Measurements from ENCODE around the gene GSTA4.

The GSTA4 gene

GRCh38 chr6:53029761-53030160 lies 34.7 kb upstream of the GSTA4 start:
- TF ChIP-seq CTCF (IDR thresholded peaks at IDR 0.05; ENCODE audit: control insufficient read depth, insufficient read depth, low read depth, low read length, missing control alignments) = no peak
- no peak overlapping the region for H3K4me3 ChIP-seq (ENCODE audit: control insufficient read depth, low read depth, low read length)
- no peak for DNase-seq (ENCODE audit: low read depth)

GRCh38 chr6:53029257-53029656 lies 34.2 kb upstream of the GSTA4 start:
- no peak for TF ChIP-seq CTCF (IDR thresholded peaks at IDR 0.05; ENCODE audit: control insufficient read depth, insufficient read depth, low read depth, low read length, missing control alignments)
- no peak for DNase-seq (ENCODE audit: low read depth)
- no peak overlapping the region for H3K4me3 ChIP-seq (ENCODE audit: control insufficient read depth, low read depth, low read length)

- TF ChIP-seq CTCF (IDR thresholded peaks at IDR 0.05; ENCODE audit: control insufficient read depth, insufficient read depth, low read depth, low read length, missing control alignments) = no peak
- no peak for DNase-seq (ENCODE audit: low read depth)
- no peak overlapping the region for H3K4me3 ChIP-seq (ENCODE audit: control insufficient read depth, low read depth, low read length)
Measured at GRCh38 chr6:53028467-53028866, 33.4 kb upstream of the GSTA4 start.

GRCh38 chr6:53027131-53027718 lies 32.1 kb upstream of the GSTA4 start:
- no peak for TF ChIP-seq CTCF (IDR thresholded peaks at IDR 0.05; ENCODE audit: control insufficient read depth, insufficient read depth, low read depth, low read length, missing control alignments)
- DNase-seq (ENCODE audit: low read depth) = no peak
- H3K4me3 ChIP-seq (ENCODE audit: control insufficient read depth, low read depth, low read length) = no peak overlapping the region

- H3K4me3 ChIP-seq (ENCODE audit: control insufficient read depth, low read depth, low read length) = no peak overlapping the region
- TF ChIP-seq CTCF (IDR thresholded peaks at IDR 0.05; ENCODE audit: control insufficient read depth, insufficient read depth, low read depth, low read length, missing control alignments) = no peak
Measured at GRCh38 chr6:53026526-53026925, 31.4 kb upstream of the GSTA4 start.

GRCh38 chr6:53023323-53023722 lies 28.2 kb upstream of the GSTA4 start:
- no peak for TF ChIP-seq CTCF (IDR thresholded peaks at IDR 0.05; ENCODE audit: control insufficient read depth, insufficient read depth, low read depth, low read length, missing control alignments)
- no peak for DNase-seq (ENCODE audit: low read depth)
- H3K4me3 ChIP-seq (ENCODE audit: control insufficient read depth, low read depth, low read length) = no peak overlapping the region

More at GRCh38 chr6:53026526-53026925, 31.4 kb upstream of the GSTA4 start:
- no peak for DNase-seq (ENCODE audit: low read depth)

Measured in AG09309 (cell line).